ENCODE results near the gene MXD4. TPM values are rescaled to one million over a fixed set of nuclear protein-coding genes. Genes with fewer than 3 reads are reported as not detected.

The MXD4 gene
- total RNA-seq, 2 experiments from 2014 or later = 1.5 to 2.3 TPM

DNA sequence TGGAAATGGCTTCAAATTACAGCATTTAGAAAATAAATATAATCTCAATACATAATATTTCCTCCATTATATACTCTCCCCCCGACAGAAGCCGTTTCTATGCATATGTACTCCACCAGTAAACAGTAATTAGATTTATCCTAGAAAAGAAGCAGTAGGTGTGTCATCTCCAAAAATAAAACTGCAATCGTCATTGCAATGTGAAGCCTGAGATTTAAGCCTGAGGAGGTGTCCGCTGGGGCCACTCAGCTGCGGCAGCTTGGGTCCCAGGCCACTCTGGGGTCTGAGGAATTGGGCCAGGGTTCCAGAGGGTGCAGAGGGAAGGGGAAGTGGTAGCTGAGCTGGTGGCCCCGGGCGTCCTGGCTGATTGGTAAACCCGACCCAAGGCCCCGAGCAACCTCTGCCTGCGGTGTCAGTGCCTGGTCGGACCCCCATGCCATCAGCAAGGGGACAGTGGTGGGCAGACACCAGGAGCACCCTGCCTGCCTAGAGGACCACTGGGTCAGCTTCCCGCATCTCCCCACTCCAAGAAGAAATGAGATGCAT, 7.8 kb upstream of the MXD4 start:
- intact Hi-C loops (cut with micrococcal nuclease) = no loop called here
- ChIA-PET POLR2A (no interaction called here), CTCF (no interaction called here)

GRCh38 chr4:2269206-2269531, 7.3 kb upstream of the MXD4 start:
- ATAC-seq (no peak), DNase-seq (no peak)
- Mint-ChIP-seq H3K9me3 (no peaks in the 10 kb centered on the region), H3K4me3 (no peak overlapping the region), H3K27me3 (no peaks in the 10 kb centered on the region), H3K4me1 (ENCODE audit: low read depth) (no peaks in the 10 kb centered on the region), H3K36me3 (ENCODE audit: low read depth) (no peaks in the 10 kb centered on the region), H3K27ac (no peak overlapping the region)
- POLR2A ChIA-PET = no interaction called here
- intact Hi-C loops (cut with micrococcal nuclease) = no loop called here
- CTCF ChIA-PET = no interaction called here
- TF ChIP-seq, protein P1, sequence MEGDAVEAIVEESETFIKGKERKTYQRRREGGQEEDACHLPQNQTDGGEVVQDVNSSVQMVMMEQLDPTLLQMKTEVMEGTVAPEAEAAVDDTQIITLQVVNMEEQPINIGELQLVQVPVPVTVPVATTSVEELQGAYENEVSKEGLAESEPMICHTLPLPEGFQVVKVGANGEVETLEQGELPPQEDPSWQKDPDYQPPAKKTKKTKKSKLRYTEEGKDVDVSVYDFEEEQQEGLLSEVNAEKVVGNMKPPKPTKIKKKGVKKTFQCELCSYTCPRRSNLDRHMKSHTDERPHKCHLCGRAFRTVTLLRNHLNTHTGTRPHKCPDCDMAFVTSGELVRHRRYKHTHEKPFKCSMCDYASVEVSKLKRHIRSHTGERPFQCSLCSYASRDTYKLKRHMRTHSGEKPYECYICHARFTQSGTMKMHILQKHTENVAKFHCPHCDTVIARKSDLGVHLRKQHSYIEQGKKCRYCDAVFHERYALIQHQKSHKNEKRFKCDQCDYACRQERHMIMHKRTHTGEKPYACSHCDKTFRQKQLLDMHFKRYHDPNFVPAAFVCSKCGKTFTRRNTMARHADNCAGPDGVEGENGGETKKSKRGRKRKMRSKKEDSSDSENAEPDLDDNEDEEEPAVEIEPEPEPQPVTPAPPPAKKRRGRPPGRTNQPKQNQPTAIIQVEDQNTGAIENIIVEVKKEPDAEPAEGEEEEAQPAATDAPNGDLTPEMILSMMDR (IDR thresholded peaks at IDR 0.05) = no peak

More for the DNA sequence above, 7.8 kb upstream of the MXD4 start:
- no peaks in the 10 kb centered on the region for H3K36me3 Mint-ChIP-seq (ENCODE audit: low read depth)
- H3K27ac Mint-ChIP-seq = no peak overlapping the region
- no peak for ATAC-seq
- H3K9me3 Mint-ChIP-seq = no peaks in the 10 kb centered on the region
- DNase-seq = no peak
- no peaks in the 10 kb centered on the region for H3K4me1 Mint-ChIP-seq (ENCODE audit: low read depth)
- H3K27me3 Mint-ChIP-seq = no peaks in the 10 kb centered on the region
- no peak overlapping the region for H3K4me3 Mint-ChIP-seq
- TF ChIP-seq, protein P1 (IDR thresholded peaks at IDR 0.05) = no peak

DNA sequence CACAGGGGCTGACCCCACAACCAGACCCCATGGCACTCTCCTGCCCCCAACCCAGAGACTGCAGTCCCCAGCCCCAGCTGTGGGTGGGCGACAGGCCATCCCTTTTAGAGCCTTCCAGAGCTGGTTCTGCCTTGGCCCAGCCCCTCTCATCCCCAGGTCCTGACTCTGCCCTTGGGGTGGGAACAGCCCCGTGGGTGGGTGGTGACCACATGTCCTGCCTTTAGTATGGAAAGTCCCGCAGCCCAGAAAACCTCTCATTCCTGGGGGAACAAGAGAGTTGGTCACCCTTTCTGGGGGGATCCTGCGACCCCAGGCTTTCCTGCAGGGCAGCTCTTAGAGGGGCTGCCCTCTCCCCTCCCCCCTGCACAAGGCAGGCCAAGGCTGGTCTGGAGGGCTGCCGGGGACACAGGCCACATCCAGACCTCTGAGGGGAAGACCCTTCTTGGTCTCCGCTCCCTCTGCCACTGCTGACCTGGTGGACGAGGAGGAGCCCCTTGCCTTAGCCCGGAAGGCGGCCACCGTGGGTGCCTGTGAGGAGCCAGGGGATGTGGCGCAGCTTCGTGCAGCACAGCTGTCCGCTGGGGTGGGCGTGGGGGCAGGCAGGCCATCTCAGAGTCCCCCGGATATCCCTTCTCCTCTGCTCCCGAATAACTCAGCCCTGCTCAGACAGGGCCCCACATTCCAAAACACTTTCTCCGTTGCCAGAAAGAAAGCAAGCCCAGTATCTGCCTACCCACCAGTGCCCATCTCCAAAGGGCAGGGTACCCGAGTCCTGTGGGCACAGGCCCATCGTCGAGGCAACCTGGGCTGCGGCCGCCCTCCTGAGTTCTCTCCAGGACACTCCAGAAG, 6.7 kb upstream of the MXD4 start:
- no peaks in the 10 kb centered on the region for H3K36me3 Mint-ChIP-seq (ENCODE audit: low read depth)
- CTCF ChIA-PET = no interaction called here
- H3K9me3 Mint-ChIP-seq = no peaks in the 10 kb centered on the region
- no peak overlapping the region for H3K27ac Mint-ChIP-seq
- TF ChIP-seq, protein P1 (IDR thresholded peaks at IDR 0.05) = no peak
- no peak overlapping the region for H3K4me3 Mint-ChIP-seq
- intact Hi-C loops (cut with micrococcal nuclease) = no loop called here
- H3K27me3 Mint-ChIP-seq = no peaks in the 10 kb centered on the region
- DNase-seq (no peak), ATAC-seq (no peak)
- H3K4me1 Mint-ChIP-seq (ENCODE audit: low read depth) = no peaks in the 10 kb centered on the region
- POLR2A ChIA-PET = no interaction called here

DNA sequence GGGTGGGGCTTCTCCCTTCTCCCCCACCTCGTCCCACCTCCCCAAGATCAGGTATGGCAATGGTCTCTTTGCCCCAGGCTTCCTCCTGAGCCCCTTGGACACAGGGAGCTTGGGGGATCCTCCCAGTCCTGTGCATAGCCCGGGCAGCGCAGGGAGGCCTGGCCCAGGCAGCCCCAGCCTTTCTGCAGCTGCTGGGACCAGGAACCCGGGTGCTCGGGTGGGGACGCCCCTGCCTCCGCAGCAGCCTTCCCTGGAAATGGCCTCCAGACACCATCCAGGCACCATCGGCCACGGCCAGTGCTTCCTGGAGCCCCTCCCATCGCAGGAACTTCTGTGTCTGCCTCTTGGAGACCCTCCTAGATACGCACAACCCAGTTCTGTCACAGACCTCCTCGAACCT, 5.9 kb upstream of the MXD4 start:
- Mint-ChIP-seq H3K27ac (no peak overlapping the region), H3K9me3 (no peaks in the 10 kb centered on the region), H3K4me1 (ENCODE audit: low read depth) (no peaks in the 10 kb centered on the region), H3K27me3 (no peaks in the 10 kb centered on the region), H3K4me3 (no peak overlapping the region), H3K36me3 (ENCODE audit: low read depth) (no peaks in the 10 kb centered on the region)
- TF ChIP-seq, protein P1 (IDR thresholded peaks at IDR 0.05) = no peak
- CTCF ChIA-PET = no interaction called here
- intact Hi-C loops (cut with micrococcal nuclease) = no loop called here
- no peak for ATAC-seq
- POLR2A ChIA-PET = no interaction called here
- DNase-seq = no peak

- ChIA-PET CTCF (no interaction called here), POLR2A (no interaction called here)
- Mint-ChIP-seq H3K4me3 (no peak overlapping the region), H3K9me3 (no peaks in the 10 kb centered on the region), H3K27ac (no peak overlapping the region), H3K4me1 (ENCODE audit: low read depth) (no peaks in the 10 kb centered on the region), H3K36me3 (ENCODE audit: low read depth) (no peaks in the 10 kb centered on the region), H3K27me3 (no peaks in the 10 kb centered on the region)
- intact Hi-C loops (cut with micrococcal nuclease) = no loop called here
- DNase-seq (no peak), ATAC-seq (no peak)
- TF ChIP-seq, protein P1 (IDR thresholded peaks at IDR 0.05) = no peak
Measured at GRCh38 chr4:2267320-2267811, 5.5 kb upstream of the MXD4 start.

Measured in activated CD8-positive, alpha-beta T cell treated with anti-CD3 and anti-CD28 coated beads for 36 hours (primary cell).